Transverse colon (tissue), 4 donors: ENCODE results near the gene TSN.

Experiments used
- EP300 ChIP-seq: sonication (generic); formaldehyde crosslinking; IDR thresholded peaks from one replicate; pipeline ENCODE4 v1.6.1; 2017; ENCODE audit warnings: antibody characterized with exemption, low read depth
- POLR2AphosphoS5 ChIP-seq, 3 donors: sonication (generic); formaldehyde crosslinking; IDR thresholded peaks; one replicate each; pipeline ENCODE4 v1.6.1; 2016; ENCODE audit warnings: antibody characterized with exemption in 3 of 3
- TF ChIP-seq, protein P1 (sequence below), 5 experiments: fragments of 200-600 bp in 3 of 5; fragments of 450-650 bp in 2 of 5; sonication (generic) in 3 of 5; IDR thresholded peaks; 1 replicate in 2 of 5; 2 replicates in 3 of 5; pipeline ENCODE4 v1.5.1; 2016 to 2017; ENCODE audit warnings: antibody characterized with exemption in 5 of 5, inconsistent platforms in 3 of 5, mild to moderate bottlenecking in 2 of 5, moderate library complexity in 1 of 5

DNA sequence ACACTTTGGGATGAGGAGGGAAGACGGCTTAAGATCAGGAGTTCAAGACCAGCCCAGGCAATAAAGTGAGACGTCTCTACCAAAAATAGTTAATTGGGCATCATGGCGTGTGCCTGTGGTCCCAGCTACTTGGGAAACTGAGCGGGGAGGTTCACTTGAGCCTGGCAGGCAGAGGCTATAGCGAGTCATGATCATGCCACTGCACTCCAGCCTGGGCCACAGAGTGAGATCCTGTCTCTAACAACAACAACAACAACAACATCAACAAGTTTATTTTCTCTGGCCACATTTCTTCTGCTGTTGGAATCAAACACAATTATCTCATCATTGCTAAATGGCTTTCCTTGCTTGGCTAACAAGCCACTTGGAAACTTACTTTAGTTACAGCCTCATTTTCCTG is 32.1 kb upstream of the TSN start:
- TF ChIP-seq POLR2AphosphoS5 (IDR thresholded peaks at IDR 0.05), result no peak
- no peak for TF ChIP-seq EP300
- TF ChIP-seq, protein P1, sequence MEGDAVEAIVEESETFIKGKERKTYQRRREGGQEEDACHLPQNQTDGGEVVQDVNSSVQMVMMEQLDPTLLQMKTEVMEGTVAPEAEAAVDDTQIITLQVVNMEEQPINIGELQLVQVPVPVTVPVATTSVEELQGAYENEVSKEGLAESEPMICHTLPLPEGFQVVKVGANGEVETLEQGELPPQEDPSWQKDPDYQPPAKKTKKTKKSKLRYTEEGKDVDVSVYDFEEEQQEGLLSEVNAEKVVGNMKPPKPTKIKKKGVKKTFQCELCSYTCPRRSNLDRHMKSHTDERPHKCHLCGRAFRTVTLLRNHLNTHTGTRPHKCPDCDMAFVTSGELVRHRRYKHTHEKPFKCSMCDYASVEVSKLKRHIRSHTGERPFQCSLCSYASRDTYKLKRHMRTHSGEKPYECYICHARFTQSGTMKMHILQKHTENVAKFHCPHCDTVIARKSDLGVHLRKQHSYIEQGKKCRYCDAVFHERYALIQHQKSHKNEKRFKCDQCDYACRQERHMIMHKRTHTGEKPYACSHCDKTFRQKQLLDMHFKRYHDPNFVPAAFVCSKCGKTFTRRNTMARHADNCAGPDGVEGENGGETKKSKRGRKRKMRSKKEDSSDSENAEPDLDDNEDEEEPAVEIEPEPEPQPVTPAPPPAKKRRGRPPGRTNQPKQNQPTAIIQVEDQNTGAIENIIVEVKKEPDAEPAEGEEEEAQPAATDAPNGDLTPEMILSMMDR (IDR thresholded peaks at IDR 0.05), result no peak
